Measurements from ENCODE around the gene PI4KA.
"Not testable (repeated sequence)": the region's sequence is repeated elsewhere in the genome, so short reads cannot be mapped to it uniquely, and the experiment has no call there.

DNA sequence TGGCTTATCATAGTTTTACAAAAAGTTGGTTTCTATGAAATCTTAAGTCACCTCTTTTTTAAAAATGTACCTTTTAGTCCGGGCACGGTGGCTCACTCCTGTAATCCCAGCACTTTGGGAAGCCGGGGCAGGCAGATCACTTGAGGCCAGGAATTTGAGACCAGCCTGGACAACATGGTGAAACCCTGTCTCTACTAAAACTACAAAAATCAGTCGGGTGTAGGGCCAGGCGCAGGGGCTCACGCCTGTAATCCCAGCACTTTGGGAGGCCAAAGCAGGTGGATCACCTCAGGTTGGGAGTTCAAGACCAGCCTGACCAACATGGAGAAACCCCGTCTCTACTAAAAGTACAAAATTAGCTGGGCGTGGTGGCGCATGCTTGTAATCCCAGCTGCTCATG is 158.8 kb downstream of the PI4KA start:
- TF ChIP-seq, protein P1, sequence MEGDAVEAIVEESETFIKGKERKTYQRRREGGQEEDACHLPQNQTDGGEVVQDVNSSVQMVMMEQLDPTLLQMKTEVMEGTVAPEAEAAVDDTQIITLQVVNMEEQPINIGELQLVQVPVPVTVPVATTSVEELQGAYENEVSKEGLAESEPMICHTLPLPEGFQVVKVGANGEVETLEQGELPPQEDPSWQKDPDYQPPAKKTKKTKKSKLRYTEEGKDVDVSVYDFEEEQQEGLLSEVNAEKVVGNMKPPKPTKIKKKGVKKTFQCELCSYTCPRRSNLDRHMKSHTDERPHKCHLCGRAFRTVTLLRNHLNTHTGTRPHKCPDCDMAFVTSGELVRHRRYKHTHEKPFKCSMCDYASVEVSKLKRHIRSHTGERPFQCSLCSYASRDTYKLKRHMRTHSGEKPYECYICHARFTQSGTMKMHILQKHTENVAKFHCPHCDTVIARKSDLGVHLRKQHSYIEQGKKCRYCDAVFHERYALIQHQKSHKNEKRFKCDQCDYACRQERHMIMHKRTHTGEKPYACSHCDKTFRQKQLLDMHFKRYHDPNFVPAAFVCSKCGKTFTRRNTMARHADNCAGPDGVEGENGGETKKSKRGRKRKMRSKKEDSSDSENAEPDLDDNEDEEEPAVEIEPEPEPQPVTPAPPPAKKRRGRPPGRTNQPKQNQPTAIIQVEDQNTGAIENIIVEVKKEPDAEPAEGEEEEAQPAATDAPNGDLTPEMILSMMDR (IDR thresholded peaks at IDR 0.05): not testable (repeated sequence)
- TF ChIP-seq EP300, POLR2A, POLR2AphosphoS5 (IDR thresholded peaks at IDR 0.05): not testable (repeated sequence)

Data from stomach (tissue), 4 donors.